ENCODE data around the gene CALML3. TPM values are rescaled to one million over a fixed set of nuclear protein-coding genes. Genes with fewer than 3 reads are reported as not detected.

The CALML3 gene
- total RNA-seq, 1 experiment from 2014 or later = not detected

- peaks cover 3 to 12% (median 7%) of the 10 kb centered on the region in 3 experiments; a peak in 4 of 7 replicates for H3K36me3 Mint-ChIP-seq (ENCODE audit: insufficient read depth in 1 of 3, low read depth in 3 of 3)
These were observed 10.4 kb upstream of the CALML3 start for GRCh38 chr10:5514226-5514850.

More at GRCh38 chr10:5514226-5514850, 10.4 kb upstream of the CALML3 start:
- Mint-ChIP-seq H3K4me3 (no peak overlapping the region), H3K4me1 (peaks cover 9 to 25% of the 10 kb centered on the region in 2 experiments), H3K27ac (no peak overlapping the region), H3K27me3 (ENCODE audit: low read depth) (peaks cover 5% of the 10 kb centered on the region), H3K9me3 (peaks cover 12 to 13% of the 10 kb centered on the region in 2 experiments)
- DNase-seq = no peak
- H4K91ac ChIP-seq (ENCODE audit: insufficient read length, low read depth, low read length) = no peak overlapping the region
- H2BK12ac ChIP-seq (ENCODE audit: insufficient read length, low read depth, low read length) = no peak overlapping the region
- H3K9ac ChIP-seq (ENCODE audit: extremely low read depth, insufficient read length, low read length) = no peak overlapping the region
- no peak for TF ChIP-seq CTCF (conservative IDR thresholded peaks at IDR 0.05)
- no peak overlapping the region for H3K23ac ChIP-seq (ENCODE audit: insufficient read length, low read depth, low read length)
- no peaks in the 10 kb centered on the region for H4K20me1 ChIP-seq (ENCODE audit: control insufficient read depth, insufficient read depth, insufficient read length)
- H2AFZ ChIP-seq (ENCODE audit: low read length) = no peak overlapping the region
- H3K23me2 ChIP-seq (ENCODE audit: insufficient read length, low read depth, low read length, poor library complexity, severe bottlenecking) = no peaks in the 10 kb centered on the region
- H2BK5ac ChIP-seq (ENCODE audit: insufficient read length, low read length) = no peak overlapping the region
- no peaks in the 10 kb centered on the region for H3K27me3 ChIP-seq (ENCODE audit: insufficient read depth, low read length)
- no peak overlapping the region for H2BK20ac ChIP-seq (ENCODE audit: low read depth, low read length, poor library complexity, severe bottlenecking)
- no peak overlapping the region for H3K56ac ChIP-seq (ENCODE audit: insufficient read length, low read depth, low read length)
- no peak overlapping the region for H3K18ac ChIP-seq (ENCODE audit: insufficient read length, low read depth, low read length)
- H2AK5ac ChIP-seq (ENCODE audit: insufficient read length, low read length) = no peak overlapping the region
- no peak overlapping the region for H2BK120ac ChIP-seq (ENCODE audit: low read depth, low read length, poor library complexity, severe bottlenecking)
- WGBS (ENCODE audit: extremely low coverage, insufficient read length, low lambda C conversion rate) = no CpG with 5 or more reads among the region's 16 CpGs
- no peak overlapping the region for H3K27ac ChIP-seq (ENCODE audit: insufficient read length, low read depth, low read length)
- no peaks in the 10 kb centered on the region for H3K4me1 ChIP-seq (ENCODE audit: insufficient read depth, low read length)
- no peaks in the 10 kb centered on the region for H3K79me2 ChIP-seq (ENCODE audit: insufficient read depth, low read length)
- H3T11ph ChIP-seq (ENCODE audit: low read length) = no peak overlapping the region
- no peak overlapping the region for H3K4me2 ChIP-seq (ENCODE audit: insufficient read depth, insufficient read length, low read length)
- no peaks in the 10 kb centered on the region for H3K9me3 ChIP-seq (ENCODE audit: control insufficient read depth, low read depth, low read length)
- no peak overlapping the region for H3K14ac ChIP-seq (ENCODE audit: insufficient read depth, low read length)
- H2BK15ac ChIP-seq (ENCODE audit: low read depth, low read length) = no peak overlapping the region
- no peak overlapping the region for H4K8ac ChIP-seq (replicated peaks; ENCODE audit: insufficient read length, low read depth, low read length)
- no peak overlapping the region for H4K5ac ChIP-seq (ENCODE audit: insufficient read length, low read depth, low read length)
- no peaks in the 10 kb centered on the region for H3K79me1 ChIP-seq (ENCODE audit: insufficient read depth, low read depth, low read length, poor library complexity, severe bottlenecking)
- no peak overlapping the region for H3K4ac ChIP-seq (ENCODE audit: low read depth, low read length)

All from H9 (cell line).